Osteoblast (primary cell): ENCODE data around the gene LPCAT1. TPM values are rescaled to one million over a fixed set of nuclear protein-coding genes. Genes with fewer than 3 reads are reported as not detected.
"Not testable (repeated sequence)": the region's sequence is repeated elsewhere in the genome, so short reads cannot be mapped to it uniquely, and the experiment has no call there.

Source experiments
- DNase-seq: peaks from one replicate; pipeline ENCODE4 v3.0.0; 2011; ENCODE audit warnings: low spot score, mixed read lengths; ENCODE audit not compliant: insufficient read length; ENCODE audit errors: missing footprints
- H2AFZ ChIP-seq: 2 replicates; pipeline ENCODE4 v1.6.0; 2011; ENCODE audit warnings: mild to moderate bottlenecking, low read length
- H3K27ac ChIP-seq: 2 replicates; pipeline ENCODE4 v1.5.1; 2011; ENCODE audit warnings: mild to moderate bottlenecking, low read depth, low read length, moderate library complexity
- H3K27me3 ChIP-seq: 2 replicates; pipeline ENCODE4 v1.6.0; 2012; ENCODE audit warnings: mild to moderate bottlenecking, control low read depth, inconsistent platforms, low read length, moderate library complexity; ENCODE audit not compliant: insufficient read depth
- H3K36me3 ChIP-seq: 2 replicates; pipeline ENCODE4 v1.5.1; 2011; ENCODE audit warnings: mild to moderate bottlenecking, low read length, control low read depth, moderate library complexity; ENCODE audit not compliant: insufficient read depth
- H3K4me1 ChIP-seq: 2 replicates; pipeline ENCODE4 v1.5.1; 2011; ENCODE audit warnings: mild to moderate bottlenecking, low read length, control low read depth, moderate library complexity; ENCODE audit not compliant: insufficient read depth
- H3K4me2 ChIP-seq: 2 replicates; pipeline ENCODE4 v1.6.0; 2011; ENCODE audit warnings: mild to moderate bottlenecking, low read length; ENCODE audit not compliant: insufficient read depth
- H3K4me3 ChIP-seq: fragments of 200-600 bp; sonication (generic); 3 replicates; pipeline ENCODE4 v1.5.1; 2012; ENCODE audit warnings: mild to moderate bottlenecking, low read length, inconsistent platforms; ENCODE audit not compliant: insufficient read depth
- H3K79me2 ChIP-seq: 2 replicates; pipeline ENCODE4 v1.6.0; 2012; ENCODE audit warnings: mild to moderate bottlenecking, low read length, control low read depth, inconsistent platforms; ENCODE audit not compliant: insufficient read depth
- H3K9me3 ChIP-seq: 2 replicates; pipeline ENCODE4 v1.5.1; 2011; ENCODE audit warnings: low read depth, low read length, control low read depth
- H4K20me1 ChIP-seq: 2 replicates; pipeline ENCODE4 v1.6.0; 2012; ENCODE audit warnings: mild to moderate bottlenecking, low read length, control low read depth; ENCODE audit not compliant: insufficient read depth
- CTCF ChIP-seq: IDR thresholded peaks from 2 replicates; pipeline ENCODE4 v1.5.1; 2011; ENCODE audit warnings: mild to moderate bottlenecking, low read depth, low read length, moderate library complexity; ENCODE audit errors: extremely low read depth
- total RNA-seq: library from RNA; depleted of rRNA; stranded (reverse); fragments of >200 nt; gene quantifications from 2 replicates; pipeline ENCODE4 v1.2.3, GENCODE V29; 2012

Gene LPCAT1
- total RNA-seq, 1 donor = 11.6 TPM

GRCh38 chr5:1515311-1515920 is 8.3 kb downstream of the LPCAT1 start:
- DNase-seq = peak; percentile 45
- Histone ChIP-seq H3K9me3 (no peaks in the 10 kb centered on the region), H3K27ac (peak overlapping the region; percentile 70), H3K4me3 (no peak overlapping the region), H3K36me3 (peaks cover 35% of the 10 kb centered on the region), H3K4me2 (no peak overlapping the region), H4K20me1 (peaks cover 88% of the 10 kb centered on the region), H2AFZ (no peak overlapping the region), H3K79me2 (peaks cover 72% of the 10 kb centered on the region), H3K27me3 (no peaks in the 10 kb centered on the region), H3K4me1 (peaks cover 17% of the 10 kb centered on the region)
- no peak for TF ChIP-seq CTCF

- H3K9me3 ChIP-seq, H3K4me3 ChIP-seq, H2AFZ ChIP-seq, H3K27ac ChIP-seq, H3K4me2 ChIP-seq, H3K27me3 ChIP-seq: not testable (repeated sequence)
- peaks cover 69% of the 10 kb centered on the region for H3K79me2 ChIP-seq
- peaks cover 17% of the 10 kb centered on the region for H3K4me1 ChIP-seq
- peaks cover 87% of the 10 kb centered on the region for H4K20me1 ChIP-seq
- H3K36me3 ChIP-seq = peaks cover 30% of the 10 kb centered on the region
- peak; percentile 69 for DNase-seq
These were observed 8.9 kb downstream of the LPCAT1 start for GRCh38 chr5:1514819-1515310.

GRCh38 chr5:1514027-1514818 is 9.5 kb downstream of the LPCAT1 start:
- TF ChIP-seq CTCF = no peak
- H4K20me1 ChIP-seq = peaks cover 87% of the 10 kb centered on the region

GRCh38 chr5:1513326-1514026 is 10.3 kb downstream of the LPCAT1 start:
- H3K36me3 ChIP-seq = peaks cover 16% of the 10 kb centered on the region

More at GRCh38 chr5:1514027-1514818, 9.5 kb downstream of the LPCAT1 start:
- Histone ChIP-seq H3K4me3 (no peak overlapping the region), H3K79me2 (peaks cover 67% of the 10 kb centered on the region), H3K4me1 (peaks cover 17% of the 10 kb centered on the region), H3K27me3 (no peaks in the 10 kb centered on the region), H3K27ac (no peak overlapping the region), H2AFZ (no peak overlapping the region), H3K36me3 (peaks cover 23% of the 10 kb centered on the region), H3K4me2 (no peak overlapping the region), H3K9me3 (no peaks in the 10 kb centered on the region)
- DNase-seq = peak; percentile 76

More at GRCh38 chr5:1513326-1514026, 10.3 kb downstream of the LPCAT1 start:
- Histone ChIP-seq H3K4me2 (no peak overlapping the region), H3K27me3 (no peaks in the 10 kb centered on the region), H4K20me1 (peaks cover 85% of the 10 kb centered on the region), H3K4me3 (no peak overlapping the region), H3K27ac (no peak overlapping the region), H3K4me1 (peaks cover 17% of the 10 kb centered on the region), H2AFZ (no peak overlapping the region), H3K79me2 (peaks cover 65% of the 10 kb centered on the region), H3K9me3 (no peaks in the 10 kb centered on the region)
- TF ChIP-seq CTCF = no peak
- peak; percentile 75 for DNase-seq
